H1 (cell line): Measurements from ENCODE around the gene FRMD4A. TPM values are rescaled to one million over a fixed set of nuclear protein-coding genes. Genes with fewer than 3 reads are reported as not detected.

Experiments used
- CTCF ChIA-PET: fragments of 300-600 bp; sonication (Branson Sonifier 250); formaldehyde crosslinking; loops from one replicate; lab custom pipeline; 2021; ENCODE audit not compliant: partially characterized antibody; lab: Charles Lee
- POLR2A ChIA-PET: fragments of 300-600 bp; sonication (Branson Sonifier 250); formaldehyde crosslinking; loops from one replicate; lab custom pipeline; 2021; ENCODE audit warnings: inconsistent platforms; ENCODE audit not compliant: partially characterized antibody; lab: Charles Lee
- DNase-seq, 2 experiments: peaks; one replicate each; pipeline versions ENCODE4 v3.0.0 to v3.0.0-alpha.2; 2010 to 2022; ENCODE audit warnings: low spot score in 2 of 2, low read depth in 1 of 2, mixed read lengths in 1 of 2
- FAIRE-seq: peaks from 2 replicates; lab custom pipeline; 2011; peaks lifted over from hg19 to GRCh38; lab: Jason Lieb, UNC
- H2AFZ ChIP-seq: 2 replicates; pipeline ENCODE4 v1.8.1; 2012; ENCODE audit warnings: low read length, inconsistent platforms
- H2AK5ac ChIP-seq: 2 replicates; pipeline ENCODE4 v1.6.1; 2013; ENCODE audit warnings: low read depth, low read length
- H2BK120ac ChIP-seq: replicated peaks from 2 replicates; pipeline ENCODE3; 2013; ENCODE audit warnings: low read depth, low read length, inconsistent platforms
- H2BK12ac ChIP-seq: 2 replicates; pipeline ENCODE4 v1.6.1; 2013; ENCODE audit warnings: low read depth, low read length
- H2BK15ac ChIP-seq: 2 replicates; pipeline ENCODE4 v1.6.1; 2013; ENCODE audit warnings: low read length
- H2BK20ac ChIP-seq: 2 replicates; pipeline ENCODE4 v1.6.1; 2013; ENCODE audit warnings: low read length
- H2BK5ac ChIP-seq: 2 replicates; pipeline ENCODE4 v1.6.1; 2013; ENCODE audit warnings: low read depth, low read length
- H3K14ac ChIP-seq: 2 replicates; pipeline ENCODE4 v1.6.1; 2013; ENCODE audit warnings: inconsistent platforms; ENCODE audit not compliant: insufficient read length
- H3K18ac ChIP-seq: 2 replicates; pipeline ENCODE4 v1.6.1; 2013; ENCODE audit warnings: low read length; ENCODE audit errors: extremely low read depth
- H3K23ac ChIP-seq: 2 replicates; pipeline ENCODE4 v1.6.1; 2013; ENCODE audit warnings: inconsistent platforms; ENCODE audit not compliant: insufficient read length
- H3K23me2 ChIP-seq: 2 replicates; pipeline ENCODE4 v1.6.1; 2013; ENCODE audit warnings: low read depth, low read length
- H3K27ac ChIP-seq: 2 replicates; pipeline ENCODE4 v1.6.1; 2011; ENCODE audit warnings: low read depth, low read length, inconsistent platforms
- H3K27me3 ChIP-seq, 4 experiments: replicated peaks in 1 of 4; 1 replicate in 1 of 4; 2 replicates in 3 of 4; pipeline versions ENCODE4 v1.6.1 to v1.8.1; 2011 to 2013; ENCODE audit warnings: low read length in 3 of 4, mild to moderate bottlenecking in 3 of 4, inconsistent platforms in 2 of 4, mixed read lengths in 2 of 4, moderate library complexity in 1 of 4; ENCODE audit not compliant: control insufficient read depth in 3 of 4, insufficient read depth in 3 of 4; ENCODE audit errors: extremely low read depth in 1 of 4
- H3K36me3 ChIP-seq, 4 experiments: 2 replicates each; pipeline versions ENCODE4 v1.6.1 to v1.8.1; 2011 to 2013; ENCODE audit warnings: mild to moderate bottlenecking in 4 of 4, low read length in 3 of 4, moderate library complexity in 2 of 4, control low read depth in 1 of 4, inconsistent platforms in 1 of 4; ENCODE audit not compliant: insufficient read depth in 4 of 4, control insufficient read depth in 2 of 4
- H3K4ac ChIP-seq: replicated peaks from 2 replicates; pipeline ENCODE3; 2013; ENCODE audit warnings: low read length, low read depth, mixed read lengths, inconsistent platforms; ENCODE audit not compliant: insufficient read length
- H3K4me1 ChIP-seq, 4 experiments: replicated peaks in 1 of 4; 1 replicate in 1 of 4; 2 replicates in 3 of 4; pipeline versions ENCODE4 v1.6.1 to v1.8.1; 2011 to 2013; ENCODE audit warnings: low read length in 3 of 4, inconsistent platforms in 2 of 4, mixed read lengths in 1 of 4; ENCODE audit not compliant: insufficient read depth in 4 of 4, control insufficient read depth in 3 of 4
- H3K4me2 ChIP-seq, 2 experiments: 2 replicates each; pipeline versions ENCODE4 v1.6.1 to v1.8.1; 2011 to 2013; ENCODE audit warnings: low read depth in 2 of 2, low read length in 2 of 2, control low read depth in 1 of 2, inconsistent platforms in 1 of 2, mild to moderate bottlenecking in 1 of 2; ENCODE audit not compliant: insufficient read depth in 1 of 2
- H3K4me3 ChIP-seq, 4 experiments: fragments of 200-600, 300-600 bp in 1 of 4; sonication (generic), shearing (Covaris generic), sonication (Bioruptor Twin) in 1 of 4; 2 replicates each; pipeline versions ENCODE4 v1.5.1 to v1.8.1; 2011 to 2016; ENCODE audit warnings: low read length in 4 of 4, low read depth in 3 of 4, control low read depth in 2 of 4, inconsistent platforms in 2 of 4, mild to moderate bottlenecking in 2 of 4, mixed read lengths in 1 of 4, moderate library complexity in 1 of 4; ENCODE audit not compliant: insufficient read depth in 2 of 4; ENCODE audit errors: extremely low read depth in 1 of 4
- H3K56ac ChIP-seq: replicated peaks from 2 replicates; pipeline ENCODE3; 2013; ENCODE audit warnings: low read depth, mild to moderate bottlenecking, mixed read lengths, low read length, inconsistent platforms; ENCODE audit not compliant: insufficient read length
- H3K79me1 ChIP-seq: 2 replicates; pipeline ENCODE4 v1.6.1; 2013; ENCODE audit warnings: low read depth, low read length, control low read depth
- H3K79me2 ChIP-seq, 2 experiments: 2 replicates each; pipeline versions ENCODE4 v1.6.1 to v1.8.1; 2012 to 2013; ENCODE audit warnings: low read length in 2 of 2, mild to moderate bottlenecking in 2 of 2, inconsistent platforms in 1 of 2; ENCODE audit not compliant: insufficient read depth in 2 of 2, control insufficient read depth in 1 of 2
- H3K9ac ChIP-seq, 4 experiments: replicated peaks in 1 of 4; 1 replicate in 1 of 4; 2 replicates in 3 of 4; pipeline versions ENCODE4 v1.6.1 to v1.8.1; 2011 to 2013; ENCODE audit warnings: low read depth in 3 of 4, low read length in 3 of 4, control low read depth in 2 of 4, mild to moderate bottlenecking in 2 of 4, moderate library complexity in 2 of 4, inconsistent platforms in 1 of 4; ENCODE audit errors: extremely low read depth in 1 of 4
- H3K9me3 ChIP-seq, 2 experiments: 2 replicates each; pipeline versions ENCODE4 v1.6.1 to v1.8.1; 2012 to 2013; ENCODE audit warnings: mild to moderate bottlenecking in 2 of 2, moderate library complexity in 2 of 2, control low read depth in 1 of 2, inconsistent platforms in 1 of 2, low read depth in 1 of 2, low read length in 1 of 2, mixed read lengths in 1 of 2; ENCODE audit not compliant: insufficient read depth in 2 of 2
- H4K20me1 ChIP-seq, 2 experiments: replicated peaks in 1 of 2; 2 replicates each; pipeline versions ENCODE3 to v1.8.1; 2011 to 2013; ENCODE audit warnings: inconsistent platforms in 2 of 2, low read length in 2 of 2, mild to moderate bottlenecking in 1 of 2; ENCODE audit not compliant: insufficient read depth in 2 of 2, control insufficient read depth in 1 of 2
- H4K5ac ChIP-seq: 2 replicates; pipeline ENCODE4 v1.6.1; 2013; ENCODE audit warnings: low read length, low read depth, mixed read lengths, inconsistent platforms; ENCODE audit not compliant: insufficient read length
- H4K8ac ChIP-seq: 2 replicates; pipeline ENCODE4 v1.8.0; 2013; ENCODE audit warnings: mild to moderate bottlenecking, moderate library complexity, low read length, inconsistent platforms; ENCODE audit not compliant: insufficient read depth; ENCODE audit errors: extremely low read depth
- H4K91ac ChIP-seq: replicated peaks from 2 replicates; pipeline ENCODE3; 2013; ENCODE audit warnings: low read length, mixed read lengths, inconsistent platforms; ENCODE audit not compliant: insufficient read length
- BCL11A ChIP-seq, 2 experiments: IDR thresholded peaks; one replicate each; pipeline ENCODE4 v1.6.1; 2011; ENCODE audit warnings: low read depth in 2 of 2, low read length in 2 of 2, mild to moderate bottlenecking in 2 of 2
- BRCA1 ChIP-seq: IDR thresholded peaks from 2 replicates; pipeline ENCODE4 v1.6.1; 2012; ENCODE audit warnings: low read depth, low read length, improper control_type of control experiment
- EZH2 ChIP-seq: fragments of 200-600 bp; sonication (generic); IDR thresholded peaks from 2 replicates; pipeline ENCODE4 v1.7.1; 2012; ENCODE audit warnings: low read depth, mild to moderate bottlenecking, moderate library complexity, low read length, inconsistent platforms; ENCODE audit not compliant: severe bottlenecking
- FOSL1 ChIP-seq: IDR thresholded peaks from 2 replicates; pipeline ENCODE4 v1.6.1; 2011; ENCODE audit warnings: mild to moderate bottlenecking, low read depth, low read length, moderate library complexity; ENCODE audit not compliant: insufficient read depth
- GABPA ChIP-seq: IDR thresholded peaks from 2 replicates; pipeline ENCODE4 v1.6.1; 2011; ENCODE audit warnings: mild to moderate bottlenecking, low read length, moderate library complexity, borderline replicate concordance; ENCODE audit not compliant: insufficient read depth
- POLR2AphosphoS5 ChIP-seq: IDR thresholded peaks from 2 replicates; pipeline ENCODE4 v1.6.1; 2011; ENCODE audit warnings: low read depth, low read length
- POU5F1 ChIP-seq: IDR thresholded peaks from 2 replicates; pipeline ENCODE4 v1.6.1; 2011; ENCODE audit warnings: low read depth, mild to moderate bottlenecking, low read length, moderate library complexity
- SAP30 ChIP-seq: fragments of 300-600 bp; sonication (generic); IDR thresholded peaks from 2 replicates; pipeline ENCODE4 v1.7.1; 2012; ENCODE audit warnings: low read length, moderate library complexity, mild to moderate bottlenecking, inconsistent platforms; ENCODE audit not compliant: insufficient read depth, insufficient replicate concordance
- SIN3A ChIP-seq, 2 experiments: IDR thresholded peaks in 1 of 2; conservative IDR thresholded peaks in 1 of 2; 2 replicates each; pipeline ENCODE4 v1.6.1; 2011 to 2012; ENCODE audit warnings: low read length in 2 of 2, improper control_type of control experiment in 1 of 2, low read depth in 1 of 2, mild to moderate bottlenecking in 1 of 2
- SP4 ChIP-seq: IDR thresholded peaks from 2 replicates; pipeline ENCODE4 v1.6.1; 2012; ENCODE audit warnings: low read length, inconsistent platforms
- TAF1 ChIP-seq: IDR thresholded peaks from 2 replicates; pipeline ENCODE4 v1.6.1; 2011; ENCODE audit warnings: mild to moderate bottlenecking, low read depth, low read length
- YY1 ChIP-seq: IDR thresholded peaks from 2 replicates; pipeline ENCODE4 v1.6.1; 2011; ENCODE audit warnings: low read depth, mild to moderate bottlenecking, low read length
- WGBS, 2 experiments: shearing (Covaris generic) in 1 of 2; methylation state at CpG; one replicate each; pipeline versions ENCODE4 v1.1.6 to v1.1.7; 2013 to 2015; ENCODE audit warnings: low lambda C conversion rate in 2 of 2, mixed read lengths in 2 of 2, inconsistent platforms in 1 of 2, low coverage in 1 of 2, missing lambda C conversion rate in 1 of 2; ENCODE audit not compliant: insufficient replicate concordance in 2 of 2, insufficient coverage in 1 of 2, insufficient read length in 1 of 2; ENCODE audit errors: extremely low coverage in 1 of 2, missing lambda C conversion rate in 1 of 2; 5-methylcytosine and 5-hydroxymethylcytosine counted together
- polyA plus RNA-seq, 7 experiments: library from polyadenylated mRNA; depleted of rRNA in 3 of 7; stranded (reverse) in 5 of 7; unstranded in 2 of 7; fragments of >200 nt in 5 of 7; fragments of 200-250 nt in 2 of 7; gene quantifications; 1 replicate in 5 of 7; 2 replicates in 1 of 7; 4 replicates in 1 of 7; pipeline versions ENCODE4 v1.2.1 to v1.2.3, GENCODE V29; 2011 to 2013; ENCODE audit warnings: missing spikeins in 2 of 7, mixed read lengths in 2 of 7
- total RNA-seq: library from RNA; stranded (reverse); fragmentation: NEBNext Ultra II Directional; extraction: Animal tissue kit (Norgen Biotek cat#: 25700); gene quantifications from 2 replicates; pipeline ENCODE4 v1.2.1, GENCODE V29; 2021
- TF ChIP-seq, protein P1 (sequence below): IDR thresholded peaks from 2 replicates; pipeline ENCODE4 v1.6.1; 2012; ENCODE audit warnings: inconsistent platforms

FRMD4A gene
- total and polyA plus RNA-seq, 2 of the 8 experiments (the other 6 are each of a cell fraction or from before 2014, with no cell fraction given) = 38.6 to 39.6 TPM

- Histone ChIP-seq H4K20me1 (no peaks in the 10 kb centered on the region), H3K79me2 (no peaks in the 10 kb centered on the region), H3K18ac (no peak overlapping the region), H2AK5ac (no peak overlapping the region), H3K23ac (no peak overlapping the region), H3K4me1 (no peaks in the 10 kb centered on the region), H2BK120ac (no peak overlapping the region), H3K27me3 (no peaks in the 10 kb centered on the region), H4K8ac (no peak overlapping the region), H3K79me1 (no peaks in the 10 kb centered on the region), H4K91ac (no peak overlapping the region), H3K23me2 (no peaks in the 10 kb centered on the region), H3K9me3 (no peaks in the 10 kb centered on the region), H3K36me3 (no peaks in the 10 kb centered on the region; a peak in 1 of 8 replicates), H2AFZ (no peak overlapping the region), H2BK20ac (no peak overlapping the region), H4K5ac (no peak overlapping the region), H3K4ac (no peak overlapping the region), H3K4me3 (no peak overlapping the region), H2BK12ac (no peak overlapping the region), H3K14ac (no peak overlapping the region), H3K4me2 (no peak overlapping the region), H2BK15ac (no peak overlapping the region), H3K56ac (no peak overlapping the region), H3K27ac (no peak overlapping the region), H3K9ac (no peak overlapping the region), H2BK5ac (no peak overlapping the region)
- FAIRE-seq (no peak), DNase-seq (no peak)
- WGBS, 2 experiments = 88% methylated on average over 4 of the region's 4 CpGs; no CpG with 5 or more reads in 1 of the 2 experiments
- ChIA-PET CTCF (interaction anchor here (1.2 kb wide), 1 partner anchor 31 kb away, joined by 3 read pairs; no protein-coding TSS in a partner anchor), POLR2A (no interaction called here)
- TF ChIP-seq POLR2AphosphoS5 (no peak), POU5F1 (no peak), TAF1 (no peak), YY1 (no peak), BRCA1 (no peak), EZH2 (no peak), SAP30 (no peak), BCL11A (IDR thresholded peaks at IDR 0.05; ENCODE audit: low read depth in 2 of 2, low read length in 2 of 2) (no peak), FOSL1 (no peak), GABPA (no peak), SIN3A (conservative IDR thresholded peaks at IDR 0.05 in 1 of 2, IDR thresholded peaks at IDR 0.05 in 1 of 2; ENCODE audit: low read depth in 1 of 2, low read length in 2 of 2) (no peak), SP4 (no peak)
- TF ChIP-seq, protein P1, sequence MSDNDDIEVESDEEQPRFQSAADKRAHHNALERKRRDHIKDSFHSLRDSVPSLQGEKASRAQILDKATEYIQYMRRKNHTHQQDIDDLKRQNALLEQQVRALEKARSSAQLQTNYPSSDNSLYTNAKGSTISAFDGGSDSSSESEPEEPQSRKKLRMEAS = no peak
Measured at GRCh38 chr10:14276210-14276609, 54.5 kb downstream of the FRMD4A start.
